ENCODE results near the gene MB.

Gene MB

GRCh38 chr22:35560366-35560765 lies 56.8 kb downstream of the MB start:
- no peak for DNase-seq (ENCODE audit: low read depth)
- H3K4me3 ChIP-seq (ENCODE audit: low read depth, low read length) = no peak overlapping the region
- no peak for TF ChIP-seq CTCF (IDR thresholded peaks at IDR 0.05; ENCODE audit: control insufficient read depth, extremely low read depth, insufficient read depth)

DNA sequence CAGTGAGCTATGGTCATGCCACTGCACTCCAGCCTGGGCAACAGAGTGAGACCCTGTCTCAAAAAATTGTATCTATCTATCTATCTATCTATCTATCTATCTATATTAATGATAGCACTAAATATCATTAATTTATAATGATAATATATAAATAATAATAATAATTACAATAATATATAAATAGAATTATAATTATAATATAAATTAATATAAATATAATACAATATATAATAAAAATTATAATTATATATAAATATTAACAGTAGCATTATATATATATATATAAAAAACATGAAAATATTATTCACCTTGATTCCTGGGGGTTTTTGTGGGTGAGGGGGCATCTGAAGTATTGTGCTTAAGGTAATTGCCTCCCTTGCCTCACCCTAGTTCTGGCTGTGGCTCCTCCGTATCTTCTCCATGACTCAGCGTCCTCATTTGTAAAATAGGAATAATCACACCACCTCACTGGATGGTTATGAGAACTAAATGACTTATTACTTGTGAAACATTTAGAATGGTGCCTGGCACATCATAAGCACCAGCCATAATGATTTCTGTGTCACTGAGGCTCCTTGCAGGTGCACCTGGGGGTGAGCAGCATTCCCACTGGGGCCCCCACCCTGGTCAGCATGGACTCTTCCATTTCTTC lies 57.6 kb downstream of the MB start:
- DNase-seq (ENCODE audit: low read depth) = no peak
- TF ChIP-seq CTCF (IDR thresholded peaks at IDR 0.05; ENCODE audit: control insufficient read depth, extremely low read depth, insufficient read depth) = no peak
- no peak overlapping the region for H3K4me3 ChIP-seq (ENCODE audit: low read depth, low read length)

GRCh38 chr22:35558719-35559118 lies 58.4 kb downstream of the MB start:
- H3K4me3 ChIP-seq (ENCODE audit: low read depth, low read length) = no peak overlapping the region
- no peak for DNase-seq (ENCODE audit: low read depth)
- TF ChIP-seq CTCF (IDR thresholded peaks at IDR 0.05; ENCODE audit: control insufficient read depth, extremely low read depth, insufficient read depth) = no peak

DNA sequence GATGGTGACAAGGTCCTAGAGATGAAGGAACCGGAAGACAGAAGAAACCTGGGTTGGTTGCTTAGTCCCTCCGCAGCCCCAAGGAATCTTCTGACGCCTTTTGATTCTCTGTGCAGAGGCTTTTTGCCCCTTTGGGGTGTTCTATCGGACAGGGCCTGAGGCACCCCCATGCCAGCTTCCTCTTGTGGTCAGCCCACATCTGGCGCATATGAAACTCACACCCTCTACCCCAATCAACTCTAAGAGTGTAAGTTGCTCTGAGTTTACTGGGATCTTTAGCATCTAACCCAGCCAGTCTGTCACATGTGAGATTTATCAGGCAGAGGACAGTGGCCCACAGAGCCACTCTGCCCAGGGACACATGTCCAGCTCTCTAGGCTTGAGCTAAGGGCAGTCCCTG lies 59.1 kb downstream of the MB start:
- no peak for DNase-seq (ENCODE audit: low read depth)
- no peak for TF ChIP-seq CTCF (IDR thresholded peaks at IDR 0.05; ENCODE audit: control insufficient read depth, extremely low read depth, insufficient read depth)
- no peak overlapping the region for H3K4me3 ChIP-seq (ENCODE audit: low read depth, low read length)
